ENCODE measurements around the gene MAD2L1BP.
A peak's percentile ranks its signal among the peaks of the same experiment; 100 is the strongest.

The MAD2L1BP gene

DNA sequence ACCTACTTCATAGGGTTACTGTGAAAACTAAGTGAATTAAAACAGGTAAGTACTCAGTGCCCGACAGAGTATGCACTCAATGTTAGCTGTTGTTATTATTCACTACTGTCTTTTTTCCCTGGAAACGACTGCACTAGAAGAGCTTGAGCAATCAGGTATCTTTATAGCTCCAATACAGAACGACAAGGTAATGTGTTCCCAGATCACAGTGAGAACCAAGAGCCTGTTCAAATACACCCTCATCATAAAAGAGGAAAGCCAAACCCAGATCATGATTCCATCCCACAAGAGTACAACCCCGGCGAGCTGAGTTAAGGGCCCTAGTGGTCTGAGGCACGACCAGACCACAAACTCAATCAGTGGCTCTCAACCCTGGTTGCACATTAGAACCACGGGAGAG, 42.1 kb downstream of the MAD2L1BP start:
- peaks cover 39 to 52% of the 10 kb centered on the region in 2 donors for H3K36me3 Mint-ChIP-seq
- H3K27me3 Mint-ChIP-seq = no peaks in the 10 kb centered on the region
- peaks cover 3 to 16% of the 10 kb centered on the region in 2 donors for H3K4me1 Mint-ChIP-seq
- DNase-seq (no peak), ATAC-seq (replicated peaks) (no peak)
- H3K4me3 Mint-ChIP-seq = no peak overlapping the region
- H3K9me3 Mint-ChIP-seq = no peaks in the 10 kb centered on the region
- H3K27ac Mint-ChIP-seq = no peak overlapping the region

DNA sequence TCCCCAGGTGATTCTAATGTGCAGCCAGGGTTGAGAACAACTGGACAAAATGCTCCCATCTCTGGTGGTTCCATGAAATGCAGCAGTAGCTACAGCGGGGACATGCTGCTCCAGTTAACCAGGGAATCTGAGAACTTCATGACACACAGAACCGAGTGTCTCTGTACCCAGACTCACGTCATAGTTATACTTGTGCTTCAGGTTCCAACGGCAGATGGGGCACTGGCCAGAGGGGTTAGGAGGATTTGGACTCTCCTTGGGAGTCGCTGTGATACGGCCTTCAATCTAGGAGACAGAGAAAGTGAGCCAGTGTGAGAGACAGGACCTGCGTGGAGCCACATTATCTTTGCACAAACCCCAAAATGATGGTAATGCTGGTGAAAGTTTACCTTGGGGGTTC, 42.7 kb downstream of the MAD2L1BP start:
- Mint-ChIP-seq H3K9me3 (no peaks in the 10 kb centered on the region), H3K4me1 (peaks cover 6 to 22% of the 10 kb centered on the region in 2 donors), H3K27me3 (no peaks in the 10 kb centered on the region), H3K4me3 (no peak overlapping the region), H3K27ac (no peak overlapping the region), H3K36me3 (peaks cover 36 to 50% of the 10 kb centered on the region in 2 donors)
- ATAC-seq (replicated peaks) = no peak
- DNase-seq = no peak

DNA sequence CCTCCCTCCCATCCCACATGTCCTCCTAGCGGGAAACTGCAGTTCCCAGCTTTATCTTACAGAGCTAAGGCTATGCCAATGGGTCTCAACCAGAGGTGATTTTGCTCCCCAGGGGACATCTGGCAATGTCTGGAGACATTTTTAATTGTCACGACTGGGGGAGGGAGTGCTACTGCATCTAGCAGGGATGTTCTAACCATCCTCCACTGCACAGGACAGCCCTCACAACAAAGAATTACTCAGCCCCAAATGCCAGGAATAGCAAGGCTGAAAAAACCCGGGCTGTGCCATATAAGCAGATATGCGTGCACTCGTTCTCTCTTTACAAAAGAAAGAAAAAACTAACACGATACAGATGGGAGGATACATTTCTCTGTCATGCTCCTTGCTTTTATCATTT, 43.4 kb downstream of the MAD2L1BP start:
- Mint-ChIP-seq H3K4me1 (peaks cover 9 to 27% of the 10 kb centered on the region in 2 donors), H3K27ac (no peak overlapping the region), H3K4me3 (no peak overlapping the region), H3K9me3 (no peaks in the 10 kb centered on the region), H3K27me3 (no peaks in the 10 kb centered on the region), H3K36me3 (peaks cover 35 to 53% of the 10 kb centered on the region in 2 donors)
- DNase-seq (no peak), ATAC-seq (replicated peaks) (no peak)

- ATAC-seq (replicated peaks) = no peak
- H3K36me3 Mint-ChIP-seq = peaks cover 28 to 43% of the 10 kb centered on the region in 2 donors
- no peak overlapping the region for H3K4me3 Mint-ChIP-seq
- no peak overlapping the region for H3K27ac Mint-ChIP-seq
- peaks cover 19 to 41% of the 10 kb centered on the region in 2 donors for H3K4me1 Mint-ChIP-seq
- H3K27me3 Mint-ChIP-seq = no peaks in the 10 kb centered on the region
- no peaks in the 10 kb centered on the region for H3K9me3 Mint-ChIP-seq
- no peak for DNase-seq
These were observed 44.9 kb downstream of the MAD2L1BP start for GRCh38 chr6:43680308-43681200.

GRCh38 chr6:43681303-43681702, 45.7 kb downstream of the MAD2L1BP start:
- no peak overlapping the region for H3K27ac Mint-ChIP-seq
- peaks cover 28 to 41% of the 10 kb centered on the region in 2 donors for H3K36me3 Mint-ChIP-seq
- DNase-seq (no peak), ATAC-seq (replicated peaks) (no peak)
- H3K4me1 Mint-ChIP-seq = peaks cover 22 to 45% of the 10 kb centered on the region in 2 donors
- no peak overlapping the region for H3K4me3 Mint-ChIP-seq
- no peaks in the 10 kb centered on the region for H3K9me3 Mint-ChIP-seq
- no peaks in the 10 kb centered on the region for H3K27me3 Mint-ChIP-seq

GRCh38 chr6:43682724-43683429, 47.2 kb downstream of the MAD2L1BP start:
- Mint-ChIP-seq H3K4me1 (peaks cover 27 to 54% of the 10 kb centered on the region in 2 donors), H3K9me3 (no peaks in the 10 kb centered on the region), H3K4me3 (no peak overlapping the region), H3K36me3 (peaks cover 25 to 44% of the 10 kb centered on the region in 2 donors), H3K27me3 (no peaks in the 10 kb centered on the region), H3K27ac (peak overlapping the region; percentile 62)
- no peak for DNase-seq
- no peak for ATAC-seq (replicated peaks)

- no peaks in the 10 kb centered on the region for H3K9me3 Mint-ChIP-seq
- DNase-seq (no peak), ATAC-seq (replicated peaks) (peak; percentile 71 to 73)
- H3K4me3 Mint-ChIP-seq = peak overlapping the region in 1 of 2 donors; percentile 37
- peaks cover 20 to 36% of the 10 kb centered on the region in 2 donors for H3K36me3 Mint-ChIP-seq
- H3K27me3 Mint-ChIP-seq = no peaks in the 10 kb centered on the region
- peaks cover 30 to 60% of the 10 kb centered on the region in 2 donors for H3K4me1 Mint-ChIP-seq
- no peak overlapping the region for H3K27ac Mint-ChIP-seq
These were observed 48.2 kb downstream of the MAD2L1BP start for GRCh38 chr6:43683708-43684455.

GRCh38 chr6:43687079-43687436, 51.4 kb downstream of the MAD2L1BP start:
- no peaks in the 10 kb centered on the region for H3K27me3 Mint-ChIP-seq
- no peak for DNase-seq
- H3K4me1 Mint-ChIP-seq = peaks cover 27 to 49% of the 10 kb centered on the region in 2 donors
- H3K27ac Mint-ChIP-seq = peak overlapping the region; percentile 91
- H3K9me3 Mint-ChIP-seq = no peaks in the 10 kb centered on the region
- peak overlapping the region; percentile 87 to 93 for H3K4me3 Mint-ChIP-seq
- H3K36me3 Mint-ChIP-seq = peaks cover 7 to 20% of the 10 kb centered on the region in 2 donors
- ATAC-seq (replicated peaks) = no peak

GRCh38 chr6:43687437-43688347, 52.1 kb downstream of the MAD2L1BP start, which contains the start of gene MRPS18A:
TSS of gene MRPS18A (minus strand) at chr6:43687791. CDS start at chr6:43687779, 12 bp downstream.
- Mint-ChIP-seq H3K9me3 (no peaks in the 10 kb centered on the region), H3K4me1 (peaks cover 27 to 44% of the 10 kb centered on the region in 2 donors), H3K27ac (peak within 1 kb of the TSS; percentile 91), H3K4me3 (peak within 1 kb of the TSS; percentile 87 to 93), H3K27me3 (no peaks in the 10 kb centered on the region), H3K36me3 (peaks cover 3 to 16% of the 10 kb centered on the region in 2 donors)
- DNase-seq = peak; percentile 74
- peak; percentile 92 to 97 for ATAC-seq (replicated peaks)

DNA sequence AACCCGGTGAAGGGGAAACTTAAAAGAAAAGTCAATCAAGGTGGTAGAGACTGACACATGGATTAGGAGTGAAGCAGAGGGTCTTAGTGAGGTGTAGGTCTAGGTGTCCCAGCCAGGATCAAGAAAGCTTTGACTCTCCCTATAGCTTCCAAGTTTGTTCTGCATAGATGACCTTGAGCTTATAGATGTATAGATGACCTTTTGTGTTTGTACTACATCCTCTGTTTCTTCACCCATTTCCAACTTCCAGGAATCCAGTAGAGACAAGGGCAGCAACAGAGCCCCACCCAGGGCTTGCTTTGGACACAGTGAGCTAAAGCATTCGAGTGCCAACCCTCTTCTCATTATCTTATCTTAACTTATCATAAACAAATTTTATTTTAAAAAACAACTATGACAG, 53.8 kb downstream of the MAD2L1BP start:
- no peak for DNase-seq
- peaks cover 17 to 29% of the 10 kb centered on the region in 2 donors for H3K4me1 Mint-ChIP-seq
- no peak overlapping the region for H3K4me3 Mint-ChIP-seq
- no peaks in the 10 kb centered on the region for H3K9me3 Mint-ChIP-seq
- H3K27ac Mint-ChIP-seq = no peak overlapping the region
- H3K36me3 Mint-ChIP-seq = peaks cover 0 to 8% of the 10 kb centered on the region in 2 donors
- no peak for ATAC-seq (replicated peaks)
- peaks cover 7% of the 10 kb centered on the region in 2 donors for H3K27me3 Mint-ChIP-seq

Data from stimulated activated naive B cell treated with anti-CD40 and anti-IgM and Interleukin-4, amounts not matched to agents 10 μg/mL and 1 μg/mL and 100 μg/mL, for 72 hours (primary cell).